ENCODE data around the gene NFE2L3.
"Not testable (repeated sequence)": the region's sequence is repeated elsewhere in the genome, so short reads cannot be mapped to it uniquely, and the experiment has no call there.

The NFE2L3 gene

DNA sequence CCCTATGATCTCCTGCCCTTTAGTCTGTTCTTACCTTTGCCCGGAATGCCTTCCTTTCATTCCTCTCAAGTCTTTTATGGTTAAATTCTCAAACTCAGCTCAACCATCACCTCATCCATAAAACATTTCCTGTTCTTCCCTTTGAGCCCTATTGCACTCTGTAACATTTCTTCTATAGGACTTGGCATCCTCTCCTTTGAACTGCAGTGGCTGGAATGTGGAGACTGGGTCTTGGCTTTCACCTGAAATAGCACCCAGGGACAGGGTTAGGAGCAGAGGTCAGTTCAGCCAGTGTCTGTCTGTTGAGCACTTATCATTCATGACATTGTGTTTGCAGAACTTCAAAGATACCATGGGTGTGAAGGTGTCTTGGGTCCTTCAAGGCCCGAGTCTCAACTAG is 7.2 kb downstream of the NFE2L3 start:
- Histone ChIP-seq H3K9ac (ENCODE audit: low read length) (no peak overlapping the region), H3K27me3 (ENCODE audit: control insufficient read depth in 1 of 2, insufficient read depth in 2 of 2, low read length in 2 of 2) (peaks cover 2 to 5% of the 10 kb centered on the region in 2 donors), H3K27ac (ENCODE audit: low read depth, low read length) (no peak overlapping the region), H3K4me3 (ENCODE audit: low read depth in 1 of 2, low read length in 2 of 2) (no peak overlapping the region), H3K9me3 (ENCODE audit: low read length) (no peaks in the 10 kb centered on the region), H3K4me1 (ENCODE audit: insufficient read depth, low read length) (no peaks in the 10 kb centered on the region), H3K36me3 (ENCODE audit: insufficient read depth, low read length) (no peaks in the 10 kb centered on the region)

DNA sequence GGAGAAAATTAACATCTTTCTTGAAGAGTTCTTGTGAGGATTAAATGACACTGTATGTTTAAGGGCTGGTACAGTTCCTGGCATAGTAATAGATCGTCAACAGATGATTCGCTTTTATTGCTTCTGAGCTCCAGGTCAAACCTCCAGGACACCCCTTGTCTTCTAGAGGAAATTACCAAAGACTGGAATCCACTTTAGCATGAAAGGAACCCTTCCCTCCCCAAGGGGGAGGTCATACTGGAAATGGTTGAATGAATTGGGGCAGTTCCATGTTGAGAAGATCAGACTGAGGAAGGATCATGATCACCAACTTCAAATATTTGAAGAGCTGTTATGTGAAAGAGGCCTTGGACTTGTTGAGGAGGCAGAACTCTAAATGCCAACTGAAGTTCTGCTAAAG is 8.9 kb downstream of the NFE2L3 start:
- Histone ChIP-seq H3K27ac (ENCODE audit: low read depth, low read length) (no peak overlapping the region), H3K4me1 (ENCODE audit: insufficient read depth, low read length) (no peaks in the 10 kb centered on the region), H3K27me3 (ENCODE audit: control insufficient read depth in 1 of 2, insufficient read depth in 2 of 2, low read length in 2 of 2) (no peaks in the 10 kb centered on the region), H3K4me3 (ENCODE audit: low read depth in 1 of 2, low read length in 2 of 2) (no peak overlapping the region), H3K9me3 (ENCODE audit: low read length) (no peaks in the 10 kb centered on the region), H3K36me3 (ENCODE audit: insufficient read depth, low read length) (no peaks in the 10 kb centered on the region), H3K9ac (ENCODE audit: low read length) (no peak overlapping the region)

DNA sequence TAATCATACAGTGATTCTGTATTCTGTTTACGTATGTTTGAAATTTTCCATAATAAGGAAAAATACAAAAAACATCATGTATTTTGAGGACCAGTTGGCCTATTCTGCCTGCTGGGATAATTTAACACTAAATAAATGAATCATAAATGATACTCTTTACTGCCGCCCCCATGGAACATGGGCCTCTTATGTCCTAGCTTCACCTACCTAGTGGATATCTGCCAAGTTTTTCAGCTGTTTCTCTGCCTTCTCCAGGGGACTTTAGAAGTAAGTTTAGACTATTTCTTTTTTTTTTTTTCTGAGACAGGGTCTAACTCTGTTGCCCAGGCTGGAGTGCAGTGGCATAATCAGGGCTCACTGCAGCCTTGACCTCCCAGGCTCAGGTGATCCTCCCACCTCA is 10.4 kb downstream of the NFE2L3 start:
- Histone ChIP-seq H3K27ac (ENCODE audit: low read depth, low read length) (no peak overlapping the region), H3K27me3 (ENCODE audit: control insufficient read depth in 1 of 2, insufficient read depth in 2 of 2, low read length in 2 of 2) (no peaks in the 10 kb centered on the region), H3K9me3 (ENCODE audit: low read length) (no peaks in the 10 kb centered on the region), H3K4me1 (ENCODE audit: insufficient read depth, low read length) (no peaks in the 10 kb centered on the region), H3K4me3 (ENCODE audit: low read depth in 1 of 2, low read length in 2 of 2) (no peak overlapping the region), H3K9ac (ENCODE audit: low read length) (no peak overlapping the region), H3K36me3 (ENCODE audit: insufficient read depth, low read length) (no peaks in the 10 kb centered on the region)

DNA sequence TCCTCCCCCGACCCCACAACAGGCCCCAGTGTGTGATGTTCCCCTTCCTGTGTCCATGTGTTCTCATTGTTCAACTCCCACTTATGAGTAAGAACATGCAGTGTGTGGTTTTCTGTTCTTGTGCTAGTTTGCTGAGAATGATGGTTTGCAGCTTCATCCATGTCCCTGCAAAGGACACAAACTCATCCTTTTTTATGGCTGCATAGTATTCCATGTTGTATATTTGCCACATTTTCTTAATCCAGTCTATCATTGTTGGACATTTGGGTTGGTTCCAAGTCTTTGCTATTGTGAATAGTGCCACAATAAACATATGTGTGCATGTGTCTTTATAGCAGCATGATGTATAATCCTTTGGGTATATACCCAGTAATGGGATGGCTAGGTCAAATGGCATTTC is 11.8 kb downstream of the NFE2L3 start:
- H3K36me3 ChIP-seq (ENCODE audit: insufficient read depth, low read length); H3K27ac ChIP-seq (ENCODE audit: low read depth, low read length); H3K27me3 ChIP-seq (ENCODE audit: control insufficient read depth in 1 of 2, insufficient read depth in 2 of 2, low read length in 2 of 2); H3K9me3 ChIP-seq (ENCODE audit: low read length); H3K4me3 ChIP-seq (ENCODE audit: low read depth in 1 of 2, low read length in 2 of 2); H3K4me1 ChIP-seq (ENCODE audit: insufficient read depth, low read length); H3K9ac ChIP-seq (ENCODE audit: low read length): not testable (repeated sequence)

DNA sequence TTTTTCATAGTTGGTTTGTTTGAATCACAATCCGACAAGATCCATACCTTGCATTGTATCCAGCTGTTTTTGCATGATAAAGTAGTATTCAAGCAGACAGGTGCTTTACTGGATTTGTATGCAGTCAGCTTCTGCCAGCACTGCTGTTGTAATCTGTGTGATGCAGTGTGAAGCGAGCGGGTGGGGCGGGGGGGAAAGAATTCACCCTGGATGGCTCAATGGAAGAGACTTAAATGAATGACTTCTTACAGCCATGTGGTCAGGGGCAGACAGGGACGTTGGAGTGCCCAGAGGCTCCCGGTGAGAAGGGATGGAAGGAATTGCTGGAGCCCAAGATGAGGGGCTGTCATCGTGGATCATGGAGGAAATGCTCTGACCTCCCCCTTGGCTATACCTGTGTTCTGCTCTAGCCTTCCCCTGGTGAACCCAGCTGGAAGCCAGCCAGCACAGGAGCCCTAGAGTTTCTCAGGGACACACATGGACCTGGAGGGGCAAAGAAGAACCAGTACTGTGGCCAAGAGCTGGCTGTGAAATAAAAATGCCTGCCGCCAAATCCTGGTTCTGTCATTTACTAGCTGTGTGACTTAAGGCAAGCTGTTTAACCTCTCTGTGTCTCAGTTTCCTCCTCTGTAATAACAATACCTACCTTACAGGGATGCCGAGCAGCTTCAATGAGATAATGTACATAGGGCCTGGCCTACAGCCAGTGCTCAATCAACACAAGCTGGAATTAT is 14.1 kb downstream of the NFE2L3 start:
- H3K36me3 ChIP-seq (ENCODE audit: insufficient read depth, low read length) = no peaks in the 10 kb centered on the region
- H3K4me1 ChIP-seq (ENCODE audit: insufficient read depth, low read length) = no peaks in the 10 kb centered on the region
- H3K27me3 ChIP-seq (ENCODE audit: control insufficient read depth in 1 of 2, insufficient read depth in 2 of 2, low read length in 2 of 2) = no peaks in the 10 kb centered on the region
- H3K27ac ChIP-seq (ENCODE audit: low read depth, low read length) = no peak overlapping the region
- H3K9me3 ChIP-seq (ENCODE audit: low read length) = no peaks in the 10 kb centered on the region
- no peak overlapping the region for H3K9ac ChIP-seq (ENCODE audit: low read length)
- H3K4me3 ChIP-seq (ENCODE audit: low read depth in 1 of 2, low read length in 2 of 2) = no peak overlapping the region

DNA sequence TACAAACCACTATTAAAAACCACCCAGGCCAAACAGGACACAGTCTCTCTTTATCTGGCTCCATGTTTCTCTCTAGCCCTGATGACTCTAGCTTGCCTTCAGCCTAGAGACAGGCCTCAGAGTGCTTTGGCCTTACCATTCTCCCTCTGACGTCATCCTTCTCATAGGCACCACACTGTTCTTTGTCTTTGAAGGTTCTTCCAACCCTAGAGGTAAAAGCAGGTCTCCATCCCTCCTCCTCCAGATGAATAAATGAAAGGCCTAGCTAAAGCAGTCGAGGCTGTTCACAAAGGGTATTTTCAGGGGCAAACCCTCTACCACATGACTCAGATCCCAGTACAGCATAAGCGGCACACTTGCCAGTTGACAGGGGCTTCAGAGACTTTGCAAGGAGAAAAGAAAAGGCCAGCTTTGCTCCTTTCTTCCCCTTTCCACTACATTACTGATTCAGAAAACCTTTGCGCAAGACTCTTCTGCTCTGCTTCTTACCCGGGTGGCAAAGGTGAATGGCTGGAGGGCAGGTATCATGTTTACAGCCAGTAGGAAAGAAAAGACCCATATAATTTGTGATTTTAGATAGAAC is 14.8 kb downstream of the NFE2L3 start:
- Histone ChIP-seq H3K9ac (ENCODE audit: low read length) (no peak overlapping the region), H3K27ac (ENCODE audit: low read depth, low read length) (no peak overlapping the region), H3K4me1 (ENCODE audit: insufficient read depth, low read length) (no peaks in the 10 kb centered on the region), H3K27me3 (ENCODE audit: control insufficient read depth in 1 of 2, insufficient read depth in 2 of 2, low read length in 2 of 2) (no peaks in the 10 kb centered on the region), H3K36me3 (ENCODE audit: insufficient read depth, low read length) (no peaks in the 10 kb centered on the region), H3K4me3 (ENCODE audit: low read depth in 1 of 2, low read length in 2 of 2) (no peak overlapping the region), H3K9me3 (ENCODE audit: low read length) (no peaks in the 10 kb centered on the region)

DNA sequence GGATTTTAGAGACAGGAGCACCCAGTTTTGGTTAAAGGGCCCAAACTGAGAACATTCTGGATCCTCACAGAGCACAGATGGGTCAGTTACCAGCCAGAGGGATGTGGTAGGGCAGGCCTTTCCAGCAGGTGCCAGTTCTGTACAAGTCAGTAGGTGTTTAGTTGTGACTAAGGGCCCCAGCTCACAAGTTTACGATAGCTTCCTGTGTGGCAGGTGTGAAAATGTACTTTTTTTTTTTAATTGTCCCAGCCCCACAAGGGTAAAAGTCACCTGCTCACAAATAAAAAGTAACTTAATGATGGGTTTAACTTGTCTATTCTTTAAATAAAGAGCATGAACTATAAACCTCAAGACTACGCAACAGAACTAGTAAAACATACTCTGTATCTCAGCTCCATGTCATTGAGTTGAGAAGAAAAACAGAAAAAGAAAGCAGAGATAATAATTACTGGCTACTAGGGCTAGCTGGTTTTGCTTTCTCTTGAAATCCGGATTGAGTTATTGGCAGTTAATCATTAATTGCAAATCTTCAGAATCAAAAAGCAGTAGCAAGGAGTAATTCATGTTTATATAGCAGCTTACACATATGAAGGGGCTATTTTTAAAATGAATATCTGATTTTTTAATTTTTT is 15.4 kb downstream of the NFE2L3 start:
- no peaks in the 10 kb centered on the region for H3K36me3 ChIP-seq (ENCODE audit: insufficient read depth, low read length)
- H3K27ac ChIP-seq (ENCODE audit: low read depth, low read length) = no peak overlapping the region
- no peaks in the 10 kb centered on the region for H3K9me3 ChIP-seq (ENCODE audit: low read length)
- no peak overlapping the region for H3K4me3 ChIP-seq (ENCODE audit: low read depth in 1 of 2, low read length in 2 of 2)
- H3K27me3 ChIP-seq (ENCODE audit: control insufficient read depth in 1 of 2, insufficient read depth in 2 of 2, low read length in 2 of 2) = no peaks in the 10 kb centered on the region
- H3K4me1 ChIP-seq (ENCODE audit: insufficient read depth, low read length) = no peaks in the 10 kb centered on the region
- H3K9ac ChIP-seq (ENCODE audit: low read length) = no peak overlapping the region

DNA sequence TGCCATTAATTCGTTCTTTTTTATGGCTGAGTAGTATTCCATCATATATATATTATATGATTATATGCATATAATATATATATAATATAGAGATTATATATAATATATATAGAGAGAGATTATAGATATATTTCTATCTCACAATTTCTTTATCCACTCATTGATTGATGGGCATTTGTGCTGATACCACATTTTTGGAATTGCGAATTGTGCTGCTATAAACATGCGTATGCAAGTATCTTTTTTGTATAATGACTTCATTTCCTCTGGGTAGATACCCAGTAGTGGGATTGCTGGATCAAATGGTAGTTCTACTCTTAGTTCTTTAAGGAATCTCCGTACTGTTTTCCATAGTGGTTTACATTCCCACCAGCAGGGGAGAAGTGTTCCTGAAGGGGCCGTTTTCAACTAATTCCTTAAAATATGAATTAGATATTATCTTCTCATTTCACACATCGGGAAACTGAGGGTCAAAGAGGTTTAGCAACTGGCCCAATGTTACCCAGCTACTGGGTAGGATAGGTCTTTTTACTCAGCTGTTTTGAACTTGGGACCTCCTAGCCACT is 16.5 kb downstream of the NFE2L3 start:
- no peaks in the 10 kb centered on the region for H3K27me3 ChIP-seq (ENCODE audit: control insufficient read depth in 1 of 2, insufficient read depth in 2 of 2, low read length in 2 of 2)
- no peaks in the 10 kb centered on the region for H3K4me1 ChIP-seq (ENCODE audit: insufficient read depth, low read length)
- H3K9me3 ChIP-seq (ENCODE audit: low read length) = no peaks in the 10 kb centered on the region
- no peak overlapping the region for H3K9ac ChIP-seq (ENCODE audit: low read length)
- H3K36me3 ChIP-seq (ENCODE audit: insufficient read depth, low read length) = no peaks in the 10 kb centered on the region
- H3K4me3 ChIP-seq (ENCODE audit: low read depth in 1 of 2, low read length in 2 of 2) = no peak overlapping the region
- no peak overlapping the region for H3K27ac ChIP-seq (ENCODE audit: low read depth, low read length)

DNA sequence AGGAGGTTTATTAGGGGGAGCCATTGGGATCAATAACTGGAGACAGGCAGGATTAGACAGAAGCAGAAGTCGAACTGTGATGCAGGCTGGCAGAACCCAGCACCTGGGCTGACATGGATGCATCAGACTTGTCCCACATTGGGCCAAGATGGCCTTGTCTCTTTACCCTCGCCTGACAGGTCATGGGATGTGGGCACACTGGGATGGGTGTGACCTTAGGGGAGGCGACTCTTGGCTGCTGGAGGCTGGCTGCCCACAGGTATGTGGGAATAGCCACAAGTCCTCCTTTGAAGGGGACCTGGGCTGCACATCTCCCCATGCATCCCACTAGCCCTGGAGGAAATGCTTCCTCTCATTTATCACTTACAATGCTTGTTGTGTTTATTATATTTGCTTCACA is 17.3 kb downstream of the NFE2L3 start:
- Histone ChIP-seq H3K27me3 (ENCODE audit: control insufficient read depth in 1 of 2, insufficient read depth in 2 of 2, low read length in 2 of 2) (no peaks in the 10 kb centered on the region), H3K4me1 (ENCODE audit: insufficient read depth, low read length) (no peaks in the 10 kb centered on the region), H3K9ac (ENCODE audit: low read length) (no peak overlapping the region), H3K9me3 (ENCODE audit: low read length) (no peaks in the 10 kb centered on the region), H3K27ac (ENCODE audit: low read depth, low read length) (no peak overlapping the region), H3K4me3 (ENCODE audit: low read depth in 1 of 2, low read length in 2 of 2) (no peak overlapping the region), H3K36me3 (ENCODE audit: insufficient read depth, low read length) (no peaks in the 10 kb centered on the region)

DNA sequence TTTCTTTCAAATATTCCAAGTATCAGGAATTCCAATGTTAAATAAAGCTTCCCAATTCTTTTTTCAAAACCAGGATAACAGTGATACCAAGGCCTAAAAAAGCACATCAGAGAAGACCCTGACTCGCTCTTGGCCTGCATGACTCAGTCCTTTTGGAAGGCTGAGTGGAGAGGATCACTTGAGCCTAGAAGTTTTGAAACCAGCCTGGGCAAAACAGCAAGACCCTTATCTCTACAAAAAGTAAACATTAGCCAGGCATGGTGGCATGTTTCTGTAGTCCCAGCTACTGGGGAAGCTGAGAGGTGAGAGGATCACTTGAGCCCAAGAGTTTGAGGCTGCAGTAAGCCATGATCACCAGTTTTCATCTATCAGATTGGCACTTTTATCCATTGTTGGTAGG is 18.7 kb downstream of the NFE2L3 start:
- H3K27ac ChIP-seq (ENCODE audit: low read depth, low read length) = no peak overlapping the region
- H3K4me1 ChIP-seq (ENCODE audit: insufficient read depth, low read length) = no peaks in the 10 kb centered on the region
- H3K27me3 ChIP-seq (ENCODE audit: control insufficient read depth in 1 of 2, insufficient read depth in 2 of 2, low read length in 2 of 2) = no peaks in the 10 kb centered on the region
- no peaks in the 10 kb centered on the region for H3K36me3 ChIP-seq (ENCODE audit: insufficient read depth, low read length)
- no peaks in the 10 kb centered on the region for H3K9me3 ChIP-seq (ENCODE audit: low read length)
- H3K9ac ChIP-seq (ENCODE audit: low read length) = no peak overlapping the region
- H3K4me3 ChIP-seq (ENCODE audit: low read depth in 1 of 2, low read length in 2 of 2) = no peak overlapping the region

DNA sequence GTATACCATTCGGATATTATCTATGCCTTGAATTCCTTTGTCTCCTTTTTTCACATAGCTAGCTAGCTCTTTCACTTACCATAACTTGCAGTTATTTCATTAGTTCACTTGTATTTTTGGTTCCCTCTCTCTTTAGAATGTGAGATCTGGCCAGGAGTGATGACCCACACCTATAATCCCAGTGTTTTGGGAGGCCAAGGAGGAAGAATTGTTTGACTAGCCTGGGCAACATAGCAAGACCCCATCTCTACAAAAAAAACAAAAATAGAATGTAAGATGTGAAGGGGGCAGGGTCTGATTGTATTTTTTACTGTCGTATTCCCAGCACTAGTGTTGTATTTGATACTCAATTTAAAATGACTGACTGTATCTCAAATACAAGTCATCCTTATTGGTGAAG is 19.6 kb downstream of the NFE2L3 start:
- Histone ChIP-seq H3K4me1 (ENCODE audit: insufficient read depth, low read length) (no peaks in the 10 kb centered on the region), H3K27me3 (ENCODE audit: control insufficient read depth in 1 of 2, insufficient read depth in 2 of 2, low read length in 2 of 2) (no peaks in the 10 kb centered on the region), H3K9me3 (ENCODE audit: low read length) (no peaks in the 10 kb centered on the region), H3K4me3 (ENCODE audit: low read depth in 1 of 2, low read length in 2 of 2) (no peak overlapping the region), H3K36me3 (ENCODE audit: insufficient read depth, low read length) (no peaks in the 10 kb centered on the region), H3K27ac (ENCODE audit: low read depth, low read length) (no peak overlapping the region), H3K9ac (ENCODE audit: low read length) (no peak overlapping the region)

All from muscle layer of colon (tissue), 2 donors.